Measurements from ENCODE around the gene ILF3.

ILF3 gene

DNA sequence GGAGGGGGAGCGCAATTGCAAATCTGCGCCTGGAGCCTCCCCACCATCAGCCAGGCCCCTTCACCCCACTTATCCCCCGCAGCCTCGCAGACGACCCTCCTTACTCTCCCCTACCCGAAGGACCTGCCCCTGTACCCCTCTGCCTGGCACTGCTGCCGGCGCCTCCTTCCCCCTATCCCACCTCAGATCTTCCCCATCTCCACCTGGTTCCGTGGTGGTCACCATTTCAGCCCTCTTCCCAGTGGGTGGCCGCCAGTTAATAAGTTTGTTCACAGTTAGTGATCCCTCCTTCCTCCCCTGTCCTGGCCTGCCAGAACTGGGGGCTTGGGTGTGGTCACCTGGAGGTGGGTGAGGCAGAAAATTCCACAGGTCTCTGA is 28.4 kb upstream of the ILF3 start:
- no peak for TF ChIP-seq POLR2AphosphoS5 (IDR thresholded peaks at IDR 0.05; ENCODE audit: low read depth)
- TF ChIP-seq GABPA (IDR thresholded peaks at IDR 0.05; ENCODE audit: low read depth), result no peak
- TF ChIP-seq, protein P1, sequence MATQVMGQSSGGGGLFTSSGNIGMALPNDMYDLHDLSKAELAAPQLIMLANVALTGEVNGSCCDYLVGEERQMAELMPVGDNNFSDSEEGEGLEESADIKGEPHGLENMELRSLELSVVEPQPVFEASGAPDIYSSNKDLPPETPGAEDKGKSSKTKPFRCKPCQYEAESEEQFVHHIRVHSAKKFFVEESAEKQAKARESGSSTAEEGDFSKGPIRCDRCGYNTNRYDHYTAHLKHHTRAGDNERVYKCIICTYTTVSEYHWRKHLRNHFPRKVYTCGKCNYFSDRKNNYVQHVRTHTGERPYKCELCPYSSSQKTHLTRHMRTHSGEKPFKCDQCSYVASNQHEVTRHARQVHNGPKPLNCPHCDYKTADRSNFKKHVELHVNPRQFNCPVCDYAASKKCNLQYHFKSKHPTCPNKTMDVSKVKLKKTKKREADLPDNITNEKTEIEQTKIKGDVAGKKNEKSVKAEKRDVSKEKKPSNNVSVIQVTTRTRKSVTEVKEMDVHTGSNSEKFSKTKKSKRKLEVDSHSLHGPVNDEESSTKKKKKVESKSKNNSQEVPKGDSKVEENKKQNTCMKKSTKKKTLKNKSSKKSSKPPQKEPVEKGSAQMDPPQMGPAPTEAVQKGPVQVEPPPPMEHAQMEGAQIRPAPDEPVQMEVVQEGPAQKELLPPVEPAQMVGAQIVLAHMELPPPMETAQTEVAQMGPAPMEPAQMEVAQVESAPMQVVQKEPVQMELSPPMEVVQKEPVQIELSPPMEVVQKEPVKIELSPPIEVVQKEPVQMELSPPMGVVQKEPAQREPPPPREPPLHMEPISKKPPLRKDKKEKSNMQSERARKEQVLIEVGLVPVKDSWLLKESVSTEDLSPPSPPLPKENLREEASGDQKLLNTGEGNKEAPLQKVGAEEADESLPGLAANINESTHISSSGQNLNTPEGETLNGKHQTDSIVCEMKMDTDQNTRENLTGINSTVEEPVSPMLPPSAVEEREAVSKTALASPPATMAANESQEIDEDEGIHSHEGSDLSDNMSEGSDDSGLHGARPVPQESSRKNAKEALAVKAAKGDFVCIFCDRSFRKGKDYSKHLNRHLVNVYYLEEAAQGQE (IDR thresholded peaks at IDR 0.05; ENCODE audit: insufficient replicate concordance, low read depth), result no peak
- TF ChIP-seq, protein P2, sequence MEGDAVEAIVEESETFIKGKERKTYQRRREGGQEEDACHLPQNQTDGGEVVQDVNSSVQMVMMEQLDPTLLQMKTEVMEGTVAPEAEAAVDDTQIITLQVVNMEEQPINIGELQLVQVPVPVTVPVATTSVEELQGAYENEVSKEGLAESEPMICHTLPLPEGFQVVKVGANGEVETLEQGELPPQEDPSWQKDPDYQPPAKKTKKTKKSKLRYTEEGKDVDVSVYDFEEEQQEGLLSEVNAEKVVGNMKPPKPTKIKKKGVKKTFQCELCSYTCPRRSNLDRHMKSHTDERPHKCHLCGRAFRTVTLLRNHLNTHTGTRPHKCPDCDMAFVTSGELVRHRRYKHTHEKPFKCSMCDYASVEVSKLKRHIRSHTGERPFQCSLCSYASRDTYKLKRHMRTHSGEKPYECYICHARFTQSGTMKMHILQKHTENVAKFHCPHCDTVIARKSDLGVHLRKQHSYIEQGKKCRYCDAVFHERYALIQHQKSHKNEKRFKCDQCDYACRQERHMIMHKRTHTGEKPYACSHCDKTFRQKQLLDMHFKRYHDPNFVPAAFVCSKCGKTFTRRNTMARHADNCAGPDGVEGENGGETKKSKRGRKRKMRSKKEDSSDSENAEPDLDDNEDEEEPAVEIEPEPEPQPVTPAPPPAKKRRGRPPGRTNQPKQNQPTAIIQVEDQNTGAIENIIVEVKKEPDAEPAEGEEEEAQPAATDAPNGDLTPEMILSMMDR (IDR thresholded peaks at IDR 0.05; ENCODE audit: insufficient read depth, low read length), result no peak
- no peak for TF ChIP-seq SPI1 (IDR thresholded peaks at IDR 0.05; ENCODE audit: borderline replicate concordance, low read depth)
- Histone ChIP-seq H3K27me3 (ENCODE audit: insufficient read depth, poor library complexity, severe bottlenecking) (no peaks in the 10 kb centered on the region), H3K4me3 (replicated peaks; ENCODE audit: insufficient read depth, low read length) (no peak overlapping the region), H3K27ac (replicated peaks) (no peak overlapping the region)
- no peak for DNase-seq (ENCODE audit: low read depth in 1 of 2, low spot score in 1 of 2)

DNA sequence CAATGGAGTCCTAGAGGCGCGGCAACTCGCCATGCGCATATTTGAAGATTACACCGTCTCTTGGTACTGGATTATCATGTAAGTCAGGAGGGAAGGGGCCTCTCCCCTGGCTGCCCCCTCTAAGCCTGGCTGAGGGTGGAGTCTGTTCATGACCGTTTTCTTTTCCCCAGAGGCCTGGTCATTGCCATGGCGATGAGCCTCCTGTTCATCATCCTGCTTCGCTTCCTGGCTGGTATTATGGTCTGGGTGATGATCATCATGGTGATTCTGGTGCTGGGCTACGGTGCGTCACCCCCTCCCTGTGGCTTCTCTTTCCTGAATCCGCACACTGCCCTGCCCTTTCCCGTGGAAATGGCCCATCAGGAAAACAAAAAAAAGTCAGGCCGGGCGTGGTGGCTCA is 22.3 kb upstream of the ILF3 start:
- no peak for DNase-seq (ENCODE audit: low read depth in 1 of 2, low spot score in 1 of 2)
- Histone ChIP-seq H3K27ac (replicated peaks) (no peak overlapping the region), H3K27me3 (ENCODE audit: insufficient read depth, poor library complexity, severe bottlenecking) (no peaks in the 10 kb centered on the region), H3K4me3 (replicated peaks; ENCODE audit: insufficient read depth, low read length) (no peak overlapping the region)
- TF ChIP-seq POLR2AphosphoS5 (IDR thresholded peaks at IDR 0.05; ENCODE audit: low read depth) (no peak), SPI1 (IDR thresholded peaks at IDR 0.05; ENCODE audit: borderline replicate concordance, low read depth) (no peak), GABPA (IDR thresholded peaks at IDR 0.05; ENCODE audit: low read depth) (no peak)
- TF ChIP-seq, protein P1 (IDR thresholded peaks at IDR 0.05; ENCODE audit: insufficient replicate concordance, low read depth), result no peak
- TF ChIP-seq, protein P2 (IDR thresholded peaks at IDR 0.05; ENCODE audit: insufficient read depth, low read length), result no peak

DNA sequence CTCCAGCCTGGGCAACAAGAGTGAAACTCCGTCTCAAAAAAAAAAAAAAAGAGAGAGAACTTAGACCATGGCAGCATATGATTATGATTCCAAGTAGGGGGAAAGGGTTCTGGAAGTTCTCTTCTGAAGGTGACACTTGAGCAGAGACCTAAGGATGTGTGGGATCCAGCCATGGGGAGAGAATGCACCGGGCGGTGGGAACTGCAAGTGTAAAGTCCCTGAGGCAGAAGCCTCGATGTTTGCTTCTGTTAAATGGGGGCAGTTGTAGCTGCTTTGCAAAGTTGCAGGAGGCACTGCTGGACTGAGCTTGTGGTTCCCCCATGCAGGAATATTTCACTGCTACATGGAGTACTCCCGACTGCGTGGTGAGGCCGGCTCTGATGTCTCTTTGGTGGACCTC is 19.7 kb upstream of the ILF3 start:
- DNase-seq (ENCODE audit: low read depth in 1 of 2, low spot score in 1 of 2), result no peak
- H3K4me3 ChIP-seq (replicated peaks; ENCODE audit: insufficient read depth, low read length), result no peak overlapping the region
- H3K27me3 ChIP-seq (ENCODE audit: insufficient read depth, poor library complexity, severe bottlenecking), result no peaks in the 10 kb centered on the region
- H3K27ac ChIP-seq (replicated peaks), result no peak overlapping the region
- TF ChIP-seq, protein P2 (IDR thresholded peaks at IDR 0.05; ENCODE audit: insufficient read depth, low read length), result no peak
- TF ChIP-seq POLR2AphosphoS5 (IDR thresholded peaks at IDR 0.05; ENCODE audit: low read depth), result no peak
- TF ChIP-seq, protein P1 (IDR thresholded peaks at IDR 0.05; ENCODE audit: insufficient replicate concordance, low read depth), result no peak
- TF ChIP-seq GABPA (IDR thresholded peaks at IDR 0.05; ENCODE audit: low read depth), result no peak
- no peak for TF ChIP-seq SPI1 (IDR thresholded peaks at IDR 0.05; ENCODE audit: borderline replicate concordance, low read depth)
